HG02884 (cell line): Measurements from ENCODE around the gene CXCR6.

ENCODE experiments used
- ATAC-seq: cut with Tn5 transposase; IDR thresholded peaks from one replicate; pipeline ENCODE4 v1.9.1; 2021; ENCODE audit warnings: mild to moderate bottlenecking, moderate library complexity; ENCODE audit not compliant: unreplicated experiment

The CXCR6 gene

GRCh38 chr3:45943207-45943846, at the start of gene CXCR6:
CXCR6 (plus strand) TSS chr3:45943464; CDS start chr3:45946482, 3,018 bp downstream.
- no peak for ATAC-seq

DNA sequence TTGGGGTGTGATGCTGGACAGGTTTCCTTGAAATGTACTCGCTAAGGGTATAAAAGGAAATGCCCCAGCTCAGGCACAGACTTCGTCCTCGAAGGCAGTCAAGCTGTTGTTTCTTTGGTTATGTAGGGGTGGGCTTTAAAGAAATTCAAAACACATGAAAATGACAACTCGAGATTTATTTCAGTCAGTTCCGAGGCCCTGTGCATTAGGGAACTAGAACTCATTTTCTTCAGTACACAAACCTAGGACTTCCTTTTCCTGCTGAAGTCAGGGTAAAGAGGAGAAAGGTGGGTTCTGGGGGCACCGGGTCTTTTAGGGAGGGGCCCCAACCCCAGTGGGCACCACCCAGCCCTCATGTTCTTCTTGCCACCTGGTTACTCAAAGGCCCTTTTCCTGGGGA, 49.2 kb upstream of the CXCR6 start:
- no peak for ATAC-seq

- ATAC-seq: no peak
Measured at GRCh38 chr3:45895686-45896468, 47.4 kb upstream of the CXCR6 start.

GRCh38 chr3:45896956-45897355, 46.3 kb upstream of the CXCR6 start:
- no peak for ATAC-seq

DNA sequence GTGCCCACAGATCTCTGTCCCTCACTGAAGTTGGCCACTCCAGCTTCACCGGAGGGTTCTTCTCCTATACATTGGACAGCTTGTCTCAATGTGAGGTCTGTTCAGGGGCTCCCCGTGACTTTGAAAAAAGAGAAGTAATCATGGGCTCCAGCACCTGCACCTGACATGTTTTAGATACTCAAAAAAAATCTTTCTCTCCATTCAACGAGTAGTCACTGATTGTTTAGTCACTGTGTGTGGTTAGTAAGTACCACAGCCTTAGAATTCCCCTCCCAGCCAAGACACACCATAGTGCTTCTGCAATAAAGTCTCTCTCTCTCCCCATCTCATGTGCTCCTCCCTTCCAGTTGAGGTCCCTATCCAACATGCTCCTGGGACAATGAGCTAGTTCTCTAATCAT, 38.3 kb upstream of the CXCR6 start:
- ATAC-seq: peak; percentile 55

DNA sequence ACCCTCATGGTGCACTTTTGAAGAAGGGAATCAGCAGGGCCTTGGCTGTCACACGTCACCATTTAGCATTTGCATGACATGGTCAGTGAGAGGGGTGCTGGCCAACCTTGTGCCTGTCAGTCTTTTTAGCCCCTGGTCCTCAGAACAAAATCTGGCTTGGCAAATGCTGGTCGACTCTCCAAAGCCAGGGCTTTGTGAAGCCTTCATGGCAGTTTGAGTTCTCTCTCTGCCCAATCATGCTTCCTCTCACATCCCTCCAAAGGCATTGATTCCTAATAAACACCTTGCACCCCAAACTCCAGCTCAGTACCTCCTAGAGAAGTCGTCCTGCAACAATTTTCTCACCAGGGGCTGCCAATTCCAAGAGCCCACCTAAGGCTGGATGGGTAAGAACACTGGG, 37.5 kb upstream of the CXCR6 start:
- ATAC-seq: no peak

GRCh38 chr3:45906681-45907407, 36.4 kb upstream of the CXCR6 start:
- ATAC-seq: no peak

DNA sequence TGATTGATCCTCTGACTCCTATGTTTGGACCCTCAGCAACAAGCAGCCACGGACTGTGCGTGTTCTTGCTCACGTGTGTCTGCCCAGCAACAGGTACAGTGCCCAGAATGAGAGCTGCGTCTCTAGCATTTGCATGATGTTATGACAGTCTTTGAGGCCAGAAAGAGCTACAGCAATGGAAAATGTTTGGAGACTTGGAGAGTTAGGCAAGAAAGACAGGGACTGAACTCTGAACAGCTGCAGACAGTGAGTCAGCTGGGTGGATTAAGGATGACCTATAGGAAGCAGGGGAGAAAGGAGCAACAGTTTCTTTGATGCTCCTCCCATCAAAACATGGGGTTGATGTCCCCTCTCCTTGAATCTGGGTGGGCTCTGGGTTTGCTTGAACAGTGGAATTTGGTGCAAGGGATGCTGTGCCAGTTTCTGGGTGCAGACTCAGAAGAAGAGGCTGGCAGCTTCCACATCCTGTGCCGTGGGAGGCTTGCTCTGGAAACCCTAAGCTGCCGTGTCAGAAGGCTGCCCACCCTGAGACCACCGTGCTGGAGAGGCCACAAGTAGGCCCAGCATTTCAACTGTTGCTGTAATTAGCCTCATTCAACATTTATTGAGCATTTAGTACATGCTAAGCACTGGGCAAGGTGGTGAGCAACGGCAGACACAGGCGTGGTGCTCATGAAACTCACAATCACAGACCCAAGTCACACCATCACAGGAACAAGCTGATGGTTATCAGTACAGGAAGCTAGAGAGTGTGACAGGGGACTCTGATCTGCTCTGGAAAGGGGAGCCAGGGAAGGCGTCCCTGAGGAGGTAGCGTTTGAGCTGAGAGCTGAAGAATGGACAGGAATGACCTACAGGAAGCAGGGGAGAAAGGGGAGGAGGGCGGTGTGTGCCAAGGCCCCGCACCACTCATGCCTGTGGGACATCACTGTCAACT, 35.2 kb upstream of the CXCR6 start:
- no peak for ATAC-seq

GRCh38 chr3:45908761-45909160, 34.5 kb upstream of the CXCR6 start:
- ATAC-seq: no peak

DNA sequence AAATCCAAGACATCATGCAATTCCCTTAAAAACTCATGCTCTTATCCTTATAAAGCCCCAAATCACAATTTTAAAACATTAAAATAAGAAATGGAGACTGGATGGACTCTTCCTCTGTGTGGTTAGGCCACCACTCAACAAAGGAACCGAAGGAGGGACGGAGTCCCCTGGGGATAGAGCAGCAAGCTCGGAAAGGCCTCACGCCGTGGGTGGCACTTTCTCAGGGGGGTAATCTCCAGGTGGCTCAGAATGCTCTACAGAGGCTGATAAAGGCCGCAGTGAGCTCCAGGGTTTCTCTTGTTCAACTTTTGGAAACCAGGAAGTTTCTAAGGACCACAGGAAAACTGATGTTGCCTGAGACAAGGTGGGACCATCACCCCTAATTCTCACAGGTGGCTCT, 33.7 kb upstream of the CXCR6 start:
- no peak for ATAC-seq

DNA sequence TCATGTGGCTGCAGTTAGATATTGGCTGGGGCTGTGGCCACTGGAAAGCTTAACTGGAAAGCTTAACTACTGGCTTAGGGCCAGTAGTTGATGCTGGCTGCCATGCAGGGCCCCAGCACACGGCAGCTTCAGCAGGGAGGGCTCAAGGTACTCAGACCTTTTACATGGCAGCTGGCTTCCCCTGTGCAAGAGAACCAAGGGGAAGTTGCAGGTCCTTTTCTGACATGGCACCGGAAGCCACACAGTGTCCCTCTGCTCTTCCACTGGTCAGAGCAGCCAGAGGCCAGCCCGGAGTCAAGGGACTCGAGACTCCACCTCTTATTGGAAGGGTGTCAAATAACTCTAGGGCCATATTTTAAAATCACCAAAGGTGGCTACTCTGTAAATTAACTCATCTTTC, 32.4 kb upstream of the CXCR6 start:
- ATAC-seq: no peak

GRCh38 chr3:45911511-45912226, 31.6 kb upstream of the CXCR6 start:
- ATAC-seq: no peak

- no peak for ATAC-seq
Measured at GRCh38 chr3:45912435-45912834, 30.8 kb upstream of the CXCR6 start.

- no peak for ATAC-seq
Measured at GRCh38 chr3:45914362-45915058, 28.8 kb upstream of the CXCR6 start.

GRCh38 chr3:45915059-45915439, 28.2 kb upstream of the CXCR6 start:
- no peak for ATAC-seq

DNA sequence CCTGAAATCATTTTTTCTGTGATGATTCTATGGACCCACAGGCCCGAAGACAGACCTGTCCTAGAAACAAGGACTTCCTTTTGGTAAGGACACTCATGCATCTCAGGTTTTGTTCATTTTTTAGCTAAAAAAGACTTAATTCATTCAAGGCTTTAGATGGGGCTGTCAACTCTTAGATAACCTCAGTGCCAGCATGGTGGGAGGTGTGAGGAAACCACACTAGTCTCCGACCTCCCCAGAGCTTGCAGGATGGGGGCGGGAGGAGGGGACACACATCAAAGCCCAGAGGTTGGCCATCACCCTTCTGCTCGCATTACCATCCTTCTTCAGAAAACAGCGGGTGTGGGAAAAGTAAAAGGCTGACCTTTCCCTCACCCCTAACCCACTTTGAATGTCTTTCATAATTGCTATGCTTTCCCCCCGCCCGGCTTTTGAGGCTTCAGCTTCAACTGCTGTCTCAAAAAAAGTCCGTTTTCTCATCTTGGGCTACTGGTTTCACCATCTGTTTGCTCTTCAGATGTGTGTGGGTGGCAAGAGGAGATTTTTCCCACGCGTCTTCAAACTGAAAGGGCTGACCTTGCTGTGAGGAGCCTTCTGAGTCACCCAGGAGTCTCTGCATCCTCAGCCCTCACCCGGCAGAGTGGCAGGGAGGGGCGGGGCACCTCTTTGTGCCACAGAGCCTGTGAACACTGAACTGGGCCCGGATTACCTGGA, 27.6 kb upstream of the CXCR6 start:
- peak; percentile 91 for ATAC-seq

- ATAC-seq: no peak
Measured at GRCh38 chr3:45917146-45917898, 25.9 kb upstream of the CXCR6 start.
